IMR-90 (cell line): ENCODE measurements around the gene PDCD2L. TPM values are rescaled to one million over a fixed set of nuclear protein-coding genes. Genes with fewer than 3 reads are reported as not detected.

ENCODE experiments used
- ATAC-seq: fragments of 200-7000 bp; cut with Tn5 transposase; 2 replicates; pipeline ENCODE4 v1.9.1; 2020; ENCODE audit warnings: low read depth, mild to moderate bottlenecking, moderate library complexity
- BruUV-seq: library from RNA; stranded (reverse); fragments of 400-500 nt; replicated peaks from 2 replicates; lab custom pipeline; 2021; lab: Mats Ljungman, UMichigan
- CTCF ChIA-PET: fragments of 300-600 bp; formaldehyde crosslinking; extraction: SDS; loops from one replicate; lab custom pipeline; 2021; ENCODE audit warnings: antibody characterized with exemption; lab: Yijun Ruan, JAX
- POLR2A ChIA-PET: fragments of 300-600 bp; sonication (Branson Sonifier 250); formaldehyde crosslinking; loops from one replicate; lab custom pipeline; 2022; ENCODE audit warnings: antibody characterized with exemption; ENCODE audit not compliant: unreplicated experiment; lab: Charles Lee
- DNase-seq: peaks from one replicate; pipeline ENCODE4 v3.0.0; 2013
- H2AFZ ChIP-seq: replicated peaks from 2 replicates; pipeline ENCODE3; 2013; ENCODE audit warnings: low read length, mild to moderate bottlenecking; ENCODE audit not compliant: poor library complexity
- H2AK5ac ChIP-seq: 2 replicates; pipeline ENCODE4 v1.6.1; 2013; ENCODE audit warnings: low read depth, low read length, inconsistent platforms
- H2AK9ac ChIP-seq: replicated peaks from 2 replicates; pipeline ENCODE3; 2013; ENCODE audit warnings: mild to moderate bottlenecking, low read depth, low read length, moderate library complexity; ENCODE audit not compliant: poor library complexity
- H2BK120ac ChIP-seq: 2 replicates; pipeline ENCODE4 v1.6.1; 2013; ENCODE audit warnings: low read depth, low read length, inconsistent platforms
- H2BK15ac ChIP-seq: 3 replicates; pipeline ENCODE4 v1.6.1; 2013; ENCODE audit warnings: low read depth, low read length, inconsistent platforms
- H2BK20ac ChIP-seq: 2 replicates; pipeline ENCODE4 v1.6.1; 2013; ENCODE audit warnings: low read depth, mild to moderate bottlenecking, inconsistent platforms, low read length, moderate library complexity
- H2BK5ac ChIP-seq: 2 replicates; pipeline ENCODE4 v1.6.1; 2013; ENCODE audit warnings: mild to moderate bottlenecking, low read depth, low read length, inconsistent platforms; ENCODE audit not compliant: poor library complexity, severe bottlenecking
- H3K14ac ChIP-seq: replicated peaks from 2 replicates; pipeline ENCODE4 v1.6.1; 2013; ENCODE audit warnings: low read depth, low read length, inconsistent platforms
- H3K18ac ChIP-seq: 2 replicates; pipeline ENCODE4 v1.6.1; 2013; ENCODE audit warnings: low read depth, low read length, control low read depth
- H3K23ac ChIP-seq: 2 replicates; pipeline ENCODE4 v1.6.1; 2013; ENCODE audit warnings: low read depth, low read length, inconsistent platforms
- H3K27ac ChIP-seq: 2 replicates; pipeline ENCODE4 v1.5.1; 2013; ENCODE audit warnings: mild to moderate bottlenecking, control low read depth, low read length; ENCODE audit not compliant: insufficient read depth
- H3K27me3 ChIP-seq: 2 replicates; pipeline ENCODE4 v1.6.1; 2013; ENCODE audit warnings: low read length; ENCODE audit not compliant: control insufficient read depth, insufficient read depth
- H3K36me3 ChIP-seq: 2 replicates; pipeline ENCODE4 v1.6.1; 2013; ENCODE audit warnings: low read length, mixed read lengths; ENCODE audit not compliant: control insufficient read depth, insufficient read depth
- H3K4ac ChIP-seq: 2 replicates; pipeline ENCODE4 v1.6.1; 2013; ENCODE audit warnings: low read depth, low read length, inconsistent platforms
- H3K4me1 ChIP-seq: 2 replicates; pipeline ENCODE4 v1.6.1; 2013; ENCODE audit warnings: low read length, mixed read lengths; ENCODE audit not compliant: control insufficient read depth, insufficient read depth
- H3K4me2 ChIP-seq: 2 replicates; pipeline ENCODE4 v1.6.1; 2013; ENCODE audit warnings: low read depth, mild to moderate bottlenecking, control low read depth, low read length, moderate library complexity
- H3K4me3 ChIP-seq: 2 replicates; pipeline ENCODE4 v1.5.1; 2013; ENCODE audit warnings: low read depth, mild to moderate bottlenecking, control low read depth, low read length, moderate library complexity; ENCODE audit not compliant: insufficient read depth
- H3K56ac ChIP-seq: 2 replicates; pipeline ENCODE4 v1.6.1; 2013; ENCODE audit warnings: low read length, inconsistent platforms; ENCODE audit not compliant: insufficient read depth; ENCODE audit errors: extremely low read depth
- H3K79me1 ChIP-seq, 2 experiments: 2 replicates each; pipeline ENCODE4 v1.6.1; 2013; ENCODE audit warnings: low read length in 2 of 2, inconsistent platforms in 1 of 2, low read depth in 1 of 2
- H3K9ac ChIP-seq: 2 replicates; pipeline ENCODE4 v1.6.1; 2013; ENCODE audit warnings: low read depth, low read length, control low read depth
- H3K9me1 ChIP-seq: 2 replicates; pipeline ENCODE4 v1.6.1; 2013; ENCODE audit warnings: low read length, inconsistent platforms; ENCODE audit not compliant: insufficient read depth
- H3K9me3 ChIP-seq: 2 replicates; pipeline ENCODE4 v1.6.1; 2013; ENCODE audit warnings: low read length; ENCODE audit not compliant: control insufficient read depth, insufficient read depth
- H4K20me1 ChIP-seq: 2 replicates; pipeline ENCODE4 v1.6.1; 2013; ENCODE audit warnings: low read length, inconsistent platforms; ENCODE audit not compliant: insufficient read depth
- H4K5ac ChIP-seq: 2 replicates; pipeline ENCODE4 v1.6.1; 2013; ENCODE audit warnings: mild to moderate bottlenecking, low read depth, low read length, control low read depth
- H4K8ac ChIP-seq, 2 experiments: 2 replicates each; pipeline ENCODE4 v1.6.1; 2013; ENCODE audit warnings: low read depth in 2 of 2, low read length in 2 of 2, control low read depth in 1 of 2, inconsistent platforms in 1 of 2
- H4K91ac ChIP-seq: 2 replicates; pipeline ENCODE4 v1.6.1; 2013; ENCODE audit warnings: low read depth, low read length, inconsistent platforms; ENCODE audit not compliant: insufficient read depth
- BHLHE40 ChIP-seq: fragments of 150-350 bp; IDR thresholded peaks from 2 replicates; pipeline ENCODE4 v1.6.1; 2016; ENCODE audit warnings: mild to moderate bottlenecking, low read depth, low read length
- CHD1 ChIP-seq: IDR thresholded peaks from 2 replicates; pipeline ENCODE4 v1.6.1; 2012; ENCODE audit warnings: low read depth, low read length, improper control_type of control experiment
- CTCF ChIP-seq: conservative IDR thresholded peaks from 2 replicates; pipeline ENCODE4 v1.5.1; 2012; ENCODE audit warnings: mild to moderate bottlenecking, low read depth, low read length, improper control_type of control experiment
- FOS ChIP-seq: fragments of 150-350 bp; IDR thresholded peaks from 2 replicates; pipeline ENCODE4 v1.6.1; 2016; ENCODE audit warnings: low read depth, low read length
- MAFK ChIP-seq: IDR thresholded peaks from 2 replicates; pipeline ENCODE4 v1.6.1; 2012; ENCODE audit warnings: low read depth, low read length, improper control_type of control experiment
- MAZ ChIP-seq: IDR thresholded peaks from 2 replicates; pipeline ENCODE4 v1.6.1; 2012; ENCODE audit warnings: low read depth, mild to moderate bottlenecking, low read length, improper control_type of control experiment, moderate library complexity, borderline replicate concordance
- POLR2A ChIP-seq: IDR thresholded peaks from 2 replicates; pipeline ENCODE4 v1.6.1; 2012; ENCODE audit warnings: mild to moderate bottlenecking, low read depth, low read length
- RAD21 ChIP-seq: IDR thresholded peaks from 2 replicates; pipeline ENCODE4 v1.6.1; 2012; ENCODE audit warnings: low read length, improper control_type of control experiment
- RCOR1 ChIP-seq: IDR thresholded peaks from 2 replicates; pipeline ENCODE4 v1.6.1; 2012; ENCODE audit warnings: mild to moderate bottlenecking, low read length, improper control_type of control experiment; ENCODE audit not compliant: insufficient replicate concordance
- RFX5 ChIP-seq: IDR thresholded peaks from 2 replicates; pipeline ENCODE4 v1.8.0; 2012; ENCODE audit warnings: low read depth, mild to moderate bottlenecking, low read length, moderate library complexity
- SMC3 ChIP-seq: fragments of 150-350 bp; IDR thresholded peaks from 2 replicates; pipeline ENCODE4 v1.6.1; 2016; ENCODE audit warnings: low read depth, mild to moderate bottlenecking, antibody characterized with exemption, low read length, moderate library complexity
- USF2 ChIP-seq: fragments of 150-350 bp; IDR thresholded peaks from 2 replicates; pipeline ENCODE4 v1.6.1; 2017; ENCODE audit warnings: mild to moderate bottlenecking, antibody characterized with exemption, low read length, low read depth
- WGBS, 2 experiments: methylation state at CpG; one replicate each; pipeline versions ENCODE4 v1.1.5 to v1.1.7; 2013; ENCODE audit warnings: missing lambda C conversion rate in 2 of 2; ENCODE audit not compliant: insufficient read length in 1 of 2; ENCODE audit errors: extremely low coverage in 2 of 2; 5-methylcytosine and 5-hydroxymethylcytosine counted together
- dilution Hi-C: fragments of 300-500 bp; cut with HindIII; formaldehyde crosslinking; loops from one replicate; pipeline ENCODE4 v1.14.3; 2018; ENCODE audit warnings: low sequenced_read_pairs; ENCODE audit not compliant: unreplicated experiment
- in situ Hi-C: fragments of 300-500 bp; cut with MboI; formaldehyde crosslinking; loops from 3 replicates; pipeline ENCODE4 v1.14.3; 2019; ENCODE audit warnings: low sequenced_read_pairs, inconsistent platforms, mixed read lengths
- intact Hi-C: fragments of 100-400 bp; cut with micrococcal nuclease; formaldehyde crosslinking; loops from 2 replicates; pipeline ENCODE4 v1.10.0; 2022
- polyA plus RNA-seq, 3 experiments: library from polyadenylated mRNA; depleted of rRNA; stranded (reverse); fragments of >200 nt; gene quantifications; 2 replicates each; pipeline ENCODE4 v1.2.3, GENCODE V29; 2012; ENCODE audit warnings: low replicate concordance in 1 of 3
- total RNA-seq: library from RNA; depleted of rRNA; stranded (reverse); fragments of >200 nt; gene quantifications from 2 replicates; pipeline ENCODE4 v1.2.3, GENCODE V29; 2012

PDCD2L gene
- total and polyA plus RNA-seq, 2 of the 4 experiments (the other 2 are of a cell fraction) = 10.6 to 13.0 TPM

GRCh38 chr19:34432797-34433196 lies 28.6 kb downstream of the PDCD2L start:
- no peak overlapping the region for H3K14ac ChIP-seq
- DNase-seq (no peak), ATAC-seq (no peak)
- dilution Hi-C loops = no loop called here
- no peak overlapping the region for H3K4me3 ChIP-seq
- no peak overlapping the region for H3K9ac ChIP-seq
- no peak overlapping the region for H2AK9ac ChIP-seq
- peak overlapping the region; percentile 1; the same call in 1 of the 2 replicates for H3K23ac ChIP-seq
- no peak overlapping the region for H2AK5ac ChIP-seq
- H2BK15ac ChIP-seq = no peak overlapping the region
- TF ChIP-seq FOS (no peak), CHD1 (no peak), POLR2A (no peak), USF2 (no peak), MAFK (no peak), RAD21 (no peak), SMC3 (no peak), CTCF (no peak), RFX5 (no peak), MAZ (no peak), BHLHE40 (no peak), RCOR1 (no peak)
- H3K4me2 ChIP-seq = peak overlapping the region; percentile 59; the same call in 1 of the 2 replicates
- 92% methylated on average over 4 of the region's 5 CpGs; no CpG with 5 or more reads in 1 of the 2 experiments for WGBS, 2 experiments
- peaks cover 14 to 57% of the 10 kb centered on the region in 2 experiments for H3K79me1 ChIP-seq
- H4K91ac ChIP-seq = no peak overlapping the region
- peak overlapping the region; percentile 3 for H2BK5ac ChIP-seq
- no TSS peak for BruUV-seq
- no peak overlapping the region for H4K8ac ChIP-seq
- H4K5ac ChIP-seq = peak overlapping the region; percentile 44; the same call in 1 of the 2 replicates
- no peaks in the 10 kb centered on the region for H3K9me3 ChIP-seq
- intact Hi-C loops = loop anchor here (2.0 to 10.0 kb wide), 3 partner anchors 20 to 208 kb away; no protein-coding TSS in a partner anchor
- H2AFZ ChIP-seq = no peak overlapping the region
- ChIA-PET CTCF (no interaction called here), POLR2A (no interaction called here)
- H3K4ac ChIP-seq = no peak overlapping the region
- peaks cover 62% of the 10 kb centered on the region for H4K20me1 ChIP-seq
- peaks cover 22% of the 10 kb centered on the region for H3K4me1 ChIP-seq
- H2BK120ac ChIP-seq = no peak overlapping the region
- H3K56ac ChIP-seq = no peak overlapping the region
- H3K27ac ChIP-seq = peak overlapping the region; percentile 67; the same call in 1 of the 2 replicates
- no peak overlapping the region for H2BK20ac ChIP-seq
- in situ Hi-C loops = no loop called here
- no peaks in the 10 kb centered on the region for H3K27me3 ChIP-seq
- peaks cover 7% of the 10 kb centered on the region; the same call in 1 of the 2 replicates for H3K9me1 ChIP-seq
- peak overlapping the region; percentile 54; the same call in 1 of the 2 replicates for H3K18ac ChIP-seq
- H3K36me3 ChIP-seq = peaks cover 21% of the 10 kb centered on the region
